GM13976 (cell line): ENCODE results near the gene DNM2.

ENCODE experiments used
- DNase-seq: peaks from one replicate; pipeline ENCODE4 v3.0.0; 2012; ENCODE audit warnings: low spot score
- in situ Hi-C: fragments of 300-500 bp; cut with MboI; formaldehyde crosslinking; loops from one replicate; pipeline ENCODE4 v1.12.0; 2022; ENCODE audit warnings: low sequenced_read_pairs, mixed read lengths, inconsistent platforms; ENCODE audit not compliant: unreplicated experiment
- TF ChIP-seq, protein P1 (sequence below): IDR thresholded peaks from 2 replicates; pipeline ENCODE4 v1.5.1; 2012; ENCODE audit warnings: borderline replicate concordance, mild to moderate bottlenecking; ENCODE audit not compliant: insufficient read depth; ENCODE audit errors: extremely low read depth, missing control alignments, control extremely low read depth

Gene DNM2

DNA sequence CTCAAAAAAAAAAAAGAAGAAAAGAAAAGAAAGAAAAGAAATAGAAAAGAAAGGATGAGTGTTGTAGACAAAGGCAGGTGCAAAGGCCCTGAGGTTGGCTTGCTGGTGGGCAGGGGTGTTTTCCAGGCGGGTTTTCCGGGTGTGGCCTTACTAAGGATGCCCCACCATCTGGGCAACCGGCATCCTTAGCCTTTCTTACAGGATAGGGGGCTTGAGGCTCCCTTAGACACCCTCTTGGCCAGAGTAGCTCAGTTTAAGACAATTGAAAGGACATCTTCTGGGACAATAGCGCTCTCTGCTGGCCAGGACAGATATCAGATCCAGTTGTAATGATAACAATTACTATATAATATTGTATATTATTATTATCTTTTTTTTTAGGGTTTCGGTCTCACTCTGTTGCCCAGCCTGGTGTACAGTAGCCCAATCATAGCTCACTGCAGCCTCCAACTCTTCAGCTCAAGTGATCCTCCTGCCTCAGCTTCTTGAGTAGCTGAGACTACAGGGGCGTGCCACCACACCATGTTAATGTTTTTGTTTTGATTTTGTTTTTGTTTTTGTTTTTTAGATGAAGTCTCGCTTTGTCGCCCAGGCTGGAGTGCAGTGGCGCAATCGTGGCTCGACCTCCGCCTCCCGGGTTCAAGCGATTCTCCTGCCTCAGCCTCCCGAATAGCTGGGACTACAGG, 18.1 kb upstream of the DNM2 start:
- peak; percentile 73 for DNase-seq
- in situ Hi-C loops = loop anchor here (5.0 kb wide), 1 partner anchor 117 kb away; no protein-coding TSS in a partner anchor
- TF ChIP-seq, protein P1, sequence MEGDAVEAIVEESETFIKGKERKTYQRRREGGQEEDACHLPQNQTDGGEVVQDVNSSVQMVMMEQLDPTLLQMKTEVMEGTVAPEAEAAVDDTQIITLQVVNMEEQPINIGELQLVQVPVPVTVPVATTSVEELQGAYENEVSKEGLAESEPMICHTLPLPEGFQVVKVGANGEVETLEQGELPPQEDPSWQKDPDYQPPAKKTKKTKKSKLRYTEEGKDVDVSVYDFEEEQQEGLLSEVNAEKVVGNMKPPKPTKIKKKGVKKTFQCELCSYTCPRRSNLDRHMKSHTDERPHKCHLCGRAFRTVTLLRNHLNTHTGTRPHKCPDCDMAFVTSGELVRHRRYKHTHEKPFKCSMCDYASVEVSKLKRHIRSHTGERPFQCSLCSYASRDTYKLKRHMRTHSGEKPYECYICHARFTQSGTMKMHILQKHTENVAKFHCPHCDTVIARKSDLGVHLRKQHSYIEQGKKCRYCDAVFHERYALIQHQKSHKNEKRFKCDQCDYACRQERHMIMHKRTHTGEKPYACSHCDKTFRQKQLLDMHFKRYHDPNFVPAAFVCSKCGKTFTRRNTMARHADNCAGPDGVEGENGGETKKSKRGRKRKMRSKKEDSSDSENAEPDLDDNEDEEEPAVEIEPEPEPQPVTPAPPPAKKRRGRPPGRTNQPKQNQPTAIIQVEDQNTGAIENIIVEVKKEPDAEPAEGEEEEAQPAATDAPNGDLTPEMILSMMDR = peak; percentile 41

GRCh38 chr19:10701955-10702525, 15.8 kb upstream of the DNM2 start:
- in situ Hi-C loops = no loop called here
- DNase-seq = peak; percentile 71

DNA sequence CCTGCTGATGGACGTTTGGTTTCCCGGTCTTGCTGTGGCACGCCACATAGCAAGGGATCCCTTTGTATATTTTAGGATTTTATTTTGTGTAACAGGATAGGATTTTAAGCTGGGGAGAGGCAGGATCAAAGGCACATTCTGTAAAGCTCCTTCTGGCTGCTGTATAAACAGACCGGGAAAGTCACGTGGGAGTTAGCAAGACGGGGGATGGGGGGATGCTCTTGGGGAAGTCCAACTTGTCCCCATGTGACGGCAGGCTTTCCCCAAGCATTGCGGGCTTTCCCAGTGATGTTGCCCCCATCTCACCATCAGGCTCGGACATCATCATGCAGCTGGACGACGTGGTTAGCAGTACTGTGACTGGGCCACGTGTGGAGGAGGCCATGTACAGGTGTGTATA, 10.9 kb upstream of the DNM2 start:
- TF ChIP-seq, protein P1 = no peak
- in situ Hi-C loops = no loop called here
- no peak for DNase-seq

More at GRCh38 chr19:10701955-10702525, 15.8 kb upstream of the DNM2 start:
- TF ChIP-seq, protein P1 = peak; percentile 40

- no peak for DNase-seq
- in situ Hi-C loops = no loop called here
- TF ChIP-seq, protein P1 = no peak
Measured at GRCh38 chr19:10707440-10707839, 10.4 kb upstream of the DNM2 start.

GRCh38 chr19:10708291-10708690, 9.6 kb upstream of the DNM2 start:
- TF ChIP-seq, protein P1 = no peak
- no peak for DNase-seq
- in situ Hi-C loops = no loop called here

GRCh38 chr19:10712045-10712444, 5.8 kb upstream of the DNM2 start:
- no peak for DNase-seq
- TF ChIP-seq, protein P1 = no peak
- in situ Hi-C loops = no loop called here
